GM23338 (cell line): Measurements from ENCODE around the gene PAXX.

Experiments used
- EZH2 ChIP-seq: fragments of 200-600 bp; sonication (generic); IDR thresholded peaks from one replicate; pipeline ENCODE4 v1.8.0; 2017; ENCODE audit warnings: antibody characterized with exemption, mild to moderate bottlenecking, low read depth; ENCODE audit not compliant: unreplicated experiment
- EZH2phosphoT487 ChIP-seq: fragments of 200-600 bp; sonication (generic); IDR thresholded peaks from one replicate; pipeline ENCODE4 v1.8.1; 2018; ENCODE audit warnings: antibody characterized with exemption; ENCODE audit not compliant: unreplicated experiment
- JUNB ChIP-seq: IDR thresholded peaks from one replicate; pipeline ENCODE4 v1.6.1; 2016; ENCODE audit warnings: antibody characterized with exemption; ENCODE audit not compliant: unreplicated experiment
- POLR2AphosphoS5 ChIP-seq: IDR thresholded peaks from 2 replicates; pipeline ENCODE4 v1.6.1; 2016; ENCODE audit warnings: antibody characterized with exemption, low read depth
- TF ChIP-seq, protein P1 (sequence below), 2 experiments: fragments of 200-600 bp in 1 of 2; sonication (generic) in 1 of 2; conservative IDR thresholded peaks; 2 replicates each; pipeline versions ENCODE4 v1.5.1 to v1.6.1; 2016 to 2017; ENCODE audit warnings: antibody characterized with exemption in 2 of 2, low read depth in 2 of 2, mild to moderate bottlenecking in 2 of 2, moderate library complexity in 1 of 2
- TF ChIP-seq, protein P2 (sequence below): IDR thresholded peaks from 2 replicates; pipeline ENCODE4 v1.6.1; 2016; ENCODE audit warnings: antibody characterized with exemption
- TF ChIP-seq, protein P3 (sequence below): IDR thresholded peaks from one replicate; pipeline ENCODE4 v1.6.1; 2018; ENCODE audit warnings: antibody characterized with exemption; ENCODE audit not compliant: unreplicated experiment

DNA sequence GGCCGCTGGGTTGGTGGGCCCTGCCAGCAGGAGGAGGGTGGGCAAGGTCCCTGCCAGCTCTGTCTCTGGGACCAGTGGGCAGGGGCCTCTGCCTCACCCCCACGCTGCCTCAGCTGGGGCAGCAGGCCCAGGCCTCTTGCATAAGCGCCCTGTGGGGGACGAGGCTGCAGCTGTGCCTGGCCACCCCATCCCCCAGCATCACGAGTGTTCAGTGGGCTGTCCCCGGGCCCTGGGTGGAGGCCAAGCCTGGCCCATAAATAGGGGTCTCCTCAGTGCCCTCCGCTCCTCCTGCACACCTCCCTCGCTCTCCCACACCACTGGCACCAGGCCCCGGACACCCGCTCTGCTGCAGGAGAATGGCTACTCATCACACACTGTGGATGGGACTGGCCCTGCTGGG lies 15.0 kb upstream of the PAXX start, which contains the start of gene PTGDS:
- TF ChIP-seq POLR2AphosphoS5 (no peak), EZH2 (no peak), EZH2phosphoT487 (no peak), JUNB (no peak)
- TF ChIP-seq, protein P1, sequence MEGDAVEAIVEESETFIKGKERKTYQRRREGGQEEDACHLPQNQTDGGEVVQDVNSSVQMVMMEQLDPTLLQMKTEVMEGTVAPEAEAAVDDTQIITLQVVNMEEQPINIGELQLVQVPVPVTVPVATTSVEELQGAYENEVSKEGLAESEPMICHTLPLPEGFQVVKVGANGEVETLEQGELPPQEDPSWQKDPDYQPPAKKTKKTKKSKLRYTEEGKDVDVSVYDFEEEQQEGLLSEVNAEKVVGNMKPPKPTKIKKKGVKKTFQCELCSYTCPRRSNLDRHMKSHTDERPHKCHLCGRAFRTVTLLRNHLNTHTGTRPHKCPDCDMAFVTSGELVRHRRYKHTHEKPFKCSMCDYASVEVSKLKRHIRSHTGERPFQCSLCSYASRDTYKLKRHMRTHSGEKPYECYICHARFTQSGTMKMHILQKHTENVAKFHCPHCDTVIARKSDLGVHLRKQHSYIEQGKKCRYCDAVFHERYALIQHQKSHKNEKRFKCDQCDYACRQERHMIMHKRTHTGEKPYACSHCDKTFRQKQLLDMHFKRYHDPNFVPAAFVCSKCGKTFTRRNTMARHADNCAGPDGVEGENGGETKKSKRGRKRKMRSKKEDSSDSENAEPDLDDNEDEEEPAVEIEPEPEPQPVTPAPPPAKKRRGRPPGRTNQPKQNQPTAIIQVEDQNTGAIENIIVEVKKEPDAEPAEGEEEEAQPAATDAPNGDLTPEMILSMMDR (conservative IDR thresholded peaks at IDR 0.05; ENCODE audit: low read depth in 2 of 2), result no peak
- TF ChIP-seq, protein P2, sequence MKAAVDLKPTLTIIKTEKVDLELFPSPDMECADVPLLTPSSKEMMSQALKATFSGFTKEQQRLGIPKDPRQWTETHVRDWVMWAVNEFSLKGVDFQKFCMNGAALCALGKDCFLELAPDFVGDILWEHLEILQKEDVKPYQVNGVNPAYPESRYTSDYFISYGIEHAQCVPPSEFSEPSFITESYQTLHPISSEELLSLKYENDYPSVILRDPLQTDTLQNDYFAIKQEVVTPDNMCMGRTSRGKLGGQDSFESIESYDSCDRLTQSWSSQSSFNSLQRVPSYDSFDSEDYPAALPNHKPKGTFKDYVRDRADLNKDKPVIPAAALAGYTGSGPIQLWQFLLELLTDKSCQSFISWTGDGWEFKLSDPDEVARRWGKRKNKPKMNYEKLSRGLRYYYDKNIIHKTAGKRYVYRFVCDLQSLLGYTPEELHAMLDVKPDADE, result no peak
- TF ChIP-seq, protein P3, sequence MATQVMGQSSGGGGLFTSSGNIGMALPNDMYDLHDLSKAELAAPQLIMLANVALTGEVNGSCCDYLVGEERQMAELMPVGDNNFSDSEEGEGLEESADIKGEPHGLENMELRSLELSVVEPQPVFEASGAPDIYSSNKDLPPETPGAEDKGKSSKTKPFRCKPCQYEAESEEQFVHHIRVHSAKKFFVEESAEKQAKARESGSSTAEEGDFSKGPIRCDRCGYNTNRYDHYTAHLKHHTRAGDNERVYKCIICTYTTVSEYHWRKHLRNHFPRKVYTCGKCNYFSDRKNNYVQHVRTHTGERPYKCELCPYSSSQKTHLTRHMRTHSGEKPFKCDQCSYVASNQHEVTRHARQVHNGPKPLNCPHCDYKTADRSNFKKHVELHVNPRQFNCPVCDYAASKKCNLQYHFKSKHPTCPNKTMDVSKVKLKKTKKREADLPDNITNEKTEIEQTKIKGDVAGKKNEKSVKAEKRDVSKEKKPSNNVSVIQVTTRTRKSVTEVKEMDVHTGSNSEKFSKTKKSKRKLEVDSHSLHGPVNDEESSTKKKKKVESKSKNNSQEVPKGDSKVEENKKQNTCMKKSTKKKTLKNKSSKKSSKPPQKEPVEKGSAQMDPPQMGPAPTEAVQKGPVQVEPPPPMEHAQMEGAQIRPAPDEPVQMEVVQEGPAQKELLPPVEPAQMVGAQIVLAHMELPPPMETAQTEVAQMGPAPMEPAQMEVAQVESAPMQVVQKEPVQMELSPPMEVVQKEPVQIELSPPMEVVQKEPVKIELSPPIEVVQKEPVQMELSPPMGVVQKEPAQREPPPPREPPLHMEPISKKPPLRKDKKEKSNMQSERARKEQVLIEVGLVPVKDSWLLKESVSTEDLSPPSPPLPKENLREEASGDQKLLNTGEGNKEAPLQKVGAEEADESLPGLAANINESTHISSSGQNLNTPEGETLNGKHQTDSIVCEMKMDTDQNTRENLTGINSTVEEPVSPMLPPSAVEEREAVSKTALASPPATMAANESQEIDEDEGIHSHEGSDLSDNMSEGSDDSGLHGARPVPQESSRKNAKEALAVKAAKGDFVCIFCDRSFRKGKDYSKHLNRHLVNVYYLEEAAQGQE, result no peak
